Activated naive CD4-positive, alpha-beta T cell treated with anti-CD3 and anti-CD28 coated beads, Interleukin-2, amount 10 ng/mL, durations not matched to agents 7 days and 5 days (primary cell): ENCODE measurements around the gene ZNF524.

Experiments
- CTCF ChIA-PET: fragments of 350-600 bp; sonication (Branson Sonifier 250); formaldehyde crosslinking; loops from one replicate; lab custom pipeline; 2021; ENCODE audit warnings: antibody characterized with exemption; lab: Charles Lee
- DNase-seq: peaks from one replicate; pipeline ENCODE4 v3.0.0-alpha.2; 2020
- H3K27ac Mint-ChIP-seq: one replicate; pipeline ENCODE4 v1.8.0; 2021; ENCODE audit warnings: mild to moderate bottlenecking, moderate library complexity, mixed read lengths
- H3K27me3 Mint-ChIP-seq: one replicate; pipeline ENCODE4 v1.8.0; 2021; ENCODE audit warnings: mild to moderate bottlenecking, mixed read lengths
- H3K36me3 Mint-ChIP-seq: one replicate; pipeline ENCODE4 v1.8.0; 2021; ENCODE audit warnings: mixed read lengths
- H3K4me1 Mint-ChIP-seq: one replicate; pipeline ENCODE4 v1.8.0; 2021; ENCODE audit warnings: mixed read lengths
- H3K4me3 Mint-ChIP-seq: one replicate; pipeline ENCODE4 v1.8.0; 2021; ENCODE audit warnings: mild to moderate bottlenecking, moderate library complexity, mixed read lengths
- H3K9me3 Mint-ChIP-seq: one replicate; pipeline ENCODE4 v1.8.0; 2021; ENCODE audit warnings: mixed read lengths

ZNF524 gene

GRCh38 chr19:55640577-55641425, 40.7 kb downstream of the ZNF524 start, which contains the start of gene ZNF580:
TSS of gene ZNF580 (plus strand) at chr19:55641002. CDS start at chr19:55642509, 1,507 bp downstream.
- H3K9me3 Mint-ChIP-seq, result no peaks in the 10 kb centered on the region
- H3K27ac Mint-ChIP-seq, result peak within 1 kb of the TSS; percentile 93
- CTCF ChIA-PET, result interaction anchor here (1.0 to 1.4 kb wide), 2 partner anchors 17 to 165 kb away, joined by 3 read pairs; partner anchors contain the start of gene ZNF784
- H3K4me1 Mint-ChIP-seq, result peaks cover 78% of the 10 kb centered on the region
- peak; percentile 70 for DNase-seq
- peaks cover 23% of the 10 kb centered on the region for H3K36me3 Mint-ChIP-seq
- no peaks in the 10 kb centered on the region for H3K27me3 Mint-ChIP-seq
- peak within 1 kb of the TSS; percentile 92 for H3K4me3 Mint-ChIP-seq

- peaks cover 72% of the 10 kb centered on the region for H3K4me1 Mint-ChIP-seq
- H3K9me3 Mint-ChIP-seq, result no peaks in the 10 kb centered on the region
- DNase-seq, result peak; percentile 47
- H3K27me3 Mint-ChIP-seq, result no peaks in the 10 kb centered on the region
- H3K36me3 Mint-ChIP-seq, result peaks cover 17% of the 10 kb centered on the region
- peak overlapping the region; percentile 92 for H3K4me3 Mint-ChIP-seq
- CTCF ChIA-PET, result interaction anchor here (2.7 kb wide), 1 partner anchor 9 kb away, joined by 15 read pairs; no protein-coding TSS in a partner anchor
- peak overlapping the region; percentile 93 for H3K27ac Mint-ChIP-seq
These were observed 41.5 kb downstream of the ZNF524 start for GRCh38 chr19:55641426-55642152.

GRCh38 chr19:55642153-55643002, 42.3 kb downstream of the ZNF524 start:
- peak overlapping the region; percentile 93 for H3K27ac Mint-ChIP-seq
- H3K9me3 Mint-ChIP-seq, result no peaks in the 10 kb centered on the region
- H3K4me3 Mint-ChIP-seq, result peak overlapping the region; percentile 92
- peak; percentile 39 for DNase-seq
- H3K27me3 Mint-ChIP-seq, result no peaks in the 10 kb centered on the region
- CTCF ChIA-PET, result interaction anchor here (0.9 to 2.7 kb wide), 4 partner anchors 10 to 139 kb away, joined by 3 to 15 read pairs (median 3); no protein-coding TSS in a partner anchor
- peaks cover 70% of the 10 kb centered on the region for H3K4me1 Mint-ChIP-seq
- H3K36me3 Mint-ChIP-seq, result peaks cover 17% of the 10 kb centered on the region

- Mint-ChIP-seq H3K4me3 (peak within 1 kb of the TSS; percentile 92), H3K36me3 (peaks cover 13% of the 10 kb centered on the region), H3K9me3 (no peaks in the 10 kb centered on the region), H3K27me3 (no peaks in the 10 kb centered on the region), H3K27ac (peak within 1 kb of the TSS; percentile 93), H3K4me1 (peaks cover 67% of the 10 kb centered on the region)
- DNase-seq, result peak; percentile 84
- CTCF ChIA-PET, result interaction anchor here (0.9 to 2.7 kb wide), 4 partner anchors 10 to 139 kb away, joined by 3 to 15 read pairs (median 3); no protein-coding TSS in a partner anchor
These were observed 43.2 kb downstream of the ZNF524 start, which contains the start of gene ZNF581 for GRCh38 chr19:55643003-55643886. TSS of gene ZNF581 (plus strand) at chr19:55643649. CDS start at chr19:55644572, 923 bp downstream.

GRCh38 chr19:55643887-55644176, 43.7 kb downstream of the ZNF524 start:
- CTCF ChIA-PET, result interaction anchor here (2.7 kb wide), 1 partner anchor 12 kb away, joined by 15 read pairs; no protein-coding TSS in a partner anchor
- no peaks in the 10 kb centered on the region for H3K9me3 Mint-ChIP-seq
- peaks cover 67% of the 10 kb centered on the region for H3K4me1 Mint-ChIP-seq
- peak overlapping the region; percentile 92 for H3K4me3 Mint-ChIP-seq
- H3K36me3 Mint-ChIP-seq, result peaks cover 11% of the 10 kb centered on the region
- H3K27ac Mint-ChIP-seq, result peak overlapping the region; percentile 93
- DNase-seq, result no peak
- H3K27me3 Mint-ChIP-seq, result no peaks in the 10 kb centered on the region

- H3K27ac Mint-ChIP-seq, result peak overlapping the region; percentile 93
- H3K4me3 Mint-ChIP-seq, result peak overlapping the region; percentile 92
- peaks cover 64% of the 10 kb centered on the region for H3K4me1 Mint-ChIP-seq
- H3K36me3 Mint-ChIP-seq, result peaks cover 9% of the 10 kb centered on the region
- CTCF ChIA-PET, result interaction anchor here (1.9 to 2.7 kb wide), 2 partner anchors 11 to 12 kb away, joined by 7 to 15 read pairs; no protein-coding TSS in a partner anchor
- no peaks in the 10 kb centered on the region for H3K27me3 Mint-ChIP-seq
- no peaks in the 10 kb centered on the region for H3K9me3 Mint-ChIP-seq
- no peak for DNase-seq
These were observed 44.2 kb downstream of the ZNF524 start for GRCh38 chr19:55644191-55644833.

GRCh38 chr19:55644842-55645511, 44.9 kb downstream of the ZNF524 start:
- Mint-ChIP-seq H3K27ac (peak overlapping the region; percentile 93), H3K9me3 (no peaks in the 10 kb centered on the region), H3K27me3 (no peaks in the 10 kb centered on the region), H3K36me3 (peaks cover 12% of the 10 kb centered on the region), H3K4me3 (peak overlapping the region; percentile 92), H3K4me1 (peaks cover 62% of the 10 kb centered on the region)
- DNase-seq, result no peak
- CTCF ChIA-PET, result interaction anchor here (1.6 to 1.9 kb wide), 2 partner anchors 9 to 12 kb away, joined by 4 to 7 read pairs; no protein-coding TSS in a partner anchor

- DNase-seq, result no peak
- CTCF ChIA-PET, result interaction anchor here (1.6 to 1.9 kb wide), 2 partner anchors 9 to 13 kb away, joined by 4 to 7 read pairs; no protein-coding TSS in a partner anchor
- Mint-ChIP-seq H3K4me3 (peak overlapping the region; percentile 57), H3K27ac (peak overlapping the region; percentile 73), H3K9me3 (no peaks in the 10 kb centered on the region), H3K36me3 (peaks cover 12% of the 10 kb centered on the region), H3K27me3 (no peaks in the 10 kb centered on the region), H3K4me1 (peaks cover 59% of the 10 kb centered on the region)
These were observed 45.4 kb downstream of the ZNF524 start for GRCh38 chr19:55645512-55645881.

GRCh38 chr19:55646889-55647731, 47.0 kb downstream of the ZNF524 start:
- peak overlapping the region; percentile 77 for H3K4me3 Mint-ChIP-seq
- peak overlapping the region; percentile 60 for H3K27ac Mint-ChIP-seq
- DNase-seq, result no peak
- no peaks in the 10 kb centered on the region for H3K27me3 Mint-ChIP-seq
- H3K9me3 Mint-ChIP-seq, result no peaks in the 10 kb centered on the region
- H3K4me1 Mint-ChIP-seq, result peaks cover 57% of the 10 kb centered on the region
- CTCF ChIA-PET, result interaction anchor here (0.9 to 2.2 kb wide), 3 partner anchors 14 to 25 kb away, joined by 3 to 10 read pairs (median 3); no protein-coding TSS in a partner anchor
- peaks cover 12% of the 10 kb centered on the region for H3K36me3 Mint-ChIP-seq

- H3K9me3 Mint-ChIP-seq, result no peaks in the 10 kb centered on the region
- H3K4me1 Mint-ChIP-seq, result peaks cover 56% of the 10 kb centered on the region
- H3K27ac Mint-ChIP-seq, result peak within 1 kb of the TSS; percentile 77
- no peaks in the 10 kb centered on the region for H3K27me3 Mint-ChIP-seq
- CTCF ChIA-PET, result interaction anchor here (0.9 to 2.2 kb wide), 2 partner anchors 15 to 17 kb away, joined by 3 to 10 read pairs; no protein-coding TSS in a partner anchor
- H3K36me3 Mint-ChIP-seq, result peaks cover 12% of the 10 kb centered on the region
- DNase-seq, result peak; percentile 60
- H3K4me3 Mint-ChIP-seq, result peak within 1 kb of the TSS; percentile 77
These were observed 47.9 kb downstream of the ZNF524 start, which contains the start of gene CCDC106 for GRCh38 chr19:55647732-55648584. TSS of gene CCDC106 (plus strand) at chr19:55648212. CDS start at chr19:55649047, 835 bp downstream.
